ENCODE results near the gene ZNF722.

DNA sequence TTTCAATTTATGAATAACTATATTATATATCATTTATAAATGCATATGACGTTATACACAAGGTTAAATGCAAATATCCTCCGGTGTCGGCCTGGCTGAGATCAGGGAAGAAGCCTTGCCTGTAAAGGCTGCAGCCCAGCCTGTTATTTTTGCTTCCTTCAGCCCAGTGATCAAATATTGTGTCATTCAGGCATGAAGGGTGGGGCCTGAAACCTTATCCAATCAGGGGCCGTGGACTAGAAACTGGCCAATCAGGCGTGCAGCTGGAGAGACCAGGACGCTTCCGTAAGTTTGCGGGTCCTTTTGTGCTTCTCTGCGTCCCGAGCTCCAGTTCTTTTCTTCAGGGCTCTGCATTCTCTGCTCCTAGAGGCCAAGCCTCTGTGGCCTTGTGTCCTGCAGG, at the start of gene ZNF722:
- TF ChIP-seq, protein P1, sequence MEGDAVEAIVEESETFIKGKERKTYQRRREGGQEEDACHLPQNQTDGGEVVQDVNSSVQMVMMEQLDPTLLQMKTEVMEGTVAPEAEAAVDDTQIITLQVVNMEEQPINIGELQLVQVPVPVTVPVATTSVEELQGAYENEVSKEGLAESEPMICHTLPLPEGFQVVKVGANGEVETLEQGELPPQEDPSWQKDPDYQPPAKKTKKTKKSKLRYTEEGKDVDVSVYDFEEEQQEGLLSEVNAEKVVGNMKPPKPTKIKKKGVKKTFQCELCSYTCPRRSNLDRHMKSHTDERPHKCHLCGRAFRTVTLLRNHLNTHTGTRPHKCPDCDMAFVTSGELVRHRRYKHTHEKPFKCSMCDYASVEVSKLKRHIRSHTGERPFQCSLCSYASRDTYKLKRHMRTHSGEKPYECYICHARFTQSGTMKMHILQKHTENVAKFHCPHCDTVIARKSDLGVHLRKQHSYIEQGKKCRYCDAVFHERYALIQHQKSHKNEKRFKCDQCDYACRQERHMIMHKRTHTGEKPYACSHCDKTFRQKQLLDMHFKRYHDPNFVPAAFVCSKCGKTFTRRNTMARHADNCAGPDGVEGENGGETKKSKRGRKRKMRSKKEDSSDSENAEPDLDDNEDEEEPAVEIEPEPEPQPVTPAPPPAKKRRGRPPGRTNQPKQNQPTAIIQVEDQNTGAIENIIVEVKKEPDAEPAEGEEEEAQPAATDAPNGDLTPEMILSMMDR (IDR thresholded peaks at IDR 0.05; ENCODE audit: low read depth, low read length) = no peak
- TF ChIP-seq EZH2phosphoT487 (IDR thresholded peaks at IDR 0.05; ENCODE audit: low read depth) = no peak
